NCI-H774 (cell line): ENCODE measurements around the gene TMC8.
"Not testable (repeated sequence)": the region's sequence is repeated elsewhere in the genome, so short reads cannot be mapped to it uniquely, and the experiment has no call there.

Source experiments
- DNase-seq: peaks from one replicate; lab custom pipeline; 2025; lab: John Stamatoyannopoulos, UW

The TMC8 gene

GRCh38 chr17:78135858-78136500 lies 5.4 kb downstream of the TMC8 start:
- DNase-seq = no peak

GRCh38 chr17:78137392-78138203 lies 7.0 kb downstream of the TMC8 start:
- no peak for DNase-seq

- no peak for DNase-seq
Measured at GRCh38 chr17:78138204-78139060, 7.9 kb downstream of the TMC8 start.

DNA sequence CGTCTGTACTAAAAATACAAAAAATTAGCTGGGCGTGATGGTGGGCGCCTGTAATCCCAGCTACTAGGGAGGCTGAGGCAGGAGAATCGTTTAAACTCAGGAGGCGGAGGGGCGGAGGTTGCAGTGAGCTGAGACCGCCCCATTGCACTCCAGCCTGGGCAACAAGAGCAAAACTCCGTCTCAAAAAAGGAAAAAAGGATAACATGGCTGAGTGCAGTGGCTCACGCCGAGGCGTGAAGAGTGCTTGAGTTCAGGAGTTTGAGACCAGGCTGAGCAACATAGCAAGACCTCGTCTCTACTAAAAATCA lies 9.2 kb downstream of the TMC8 start:
- DNase-seq = not testable (repeated sequence)

- DNase-seq = peak; percentile 99
Measured at GRCh38 chr17:78140169-78141051, 9.8 kb downstream of the TMC8 start.

DNA sequence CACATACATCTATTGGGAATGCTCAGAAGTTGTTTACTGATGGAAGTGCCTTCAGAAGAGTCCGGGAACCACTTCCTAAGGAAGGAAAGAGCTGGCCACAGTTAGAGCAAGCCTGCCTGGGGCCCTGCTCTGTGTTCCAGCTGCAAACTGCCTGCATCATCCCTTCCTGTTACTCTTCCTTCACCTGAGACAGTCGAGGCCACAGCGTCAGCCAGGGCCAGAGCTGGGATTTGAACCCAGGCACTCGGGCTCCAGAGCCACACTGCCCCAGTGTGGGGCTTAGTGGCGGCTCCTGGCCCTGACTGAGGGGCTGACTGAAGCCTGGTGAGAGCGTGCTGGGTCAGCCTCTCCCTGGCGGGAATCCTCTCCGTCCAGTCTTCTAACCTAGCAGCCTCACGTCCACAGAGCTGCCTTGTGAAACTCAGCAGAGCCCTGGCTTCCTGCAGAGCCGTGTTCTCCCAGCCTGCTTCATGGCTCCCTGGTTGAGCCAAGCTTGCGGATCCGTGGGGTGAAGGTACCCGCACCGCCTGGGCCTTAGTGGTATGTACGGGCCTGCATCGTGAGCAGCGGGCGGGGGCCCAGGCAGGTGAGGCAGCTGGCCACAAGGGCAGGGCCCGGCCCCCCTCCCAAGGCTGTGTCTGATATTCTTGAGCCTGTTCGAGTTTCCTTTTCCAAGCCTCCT lies 11.0 kb downstream of the TMC8 start:
- DNase-seq = no peak

GRCh38 chr17:78142119-78142861 lies 11.7 kb downstream of the TMC8 start:
- no peak for DNase-seq

DNA sequence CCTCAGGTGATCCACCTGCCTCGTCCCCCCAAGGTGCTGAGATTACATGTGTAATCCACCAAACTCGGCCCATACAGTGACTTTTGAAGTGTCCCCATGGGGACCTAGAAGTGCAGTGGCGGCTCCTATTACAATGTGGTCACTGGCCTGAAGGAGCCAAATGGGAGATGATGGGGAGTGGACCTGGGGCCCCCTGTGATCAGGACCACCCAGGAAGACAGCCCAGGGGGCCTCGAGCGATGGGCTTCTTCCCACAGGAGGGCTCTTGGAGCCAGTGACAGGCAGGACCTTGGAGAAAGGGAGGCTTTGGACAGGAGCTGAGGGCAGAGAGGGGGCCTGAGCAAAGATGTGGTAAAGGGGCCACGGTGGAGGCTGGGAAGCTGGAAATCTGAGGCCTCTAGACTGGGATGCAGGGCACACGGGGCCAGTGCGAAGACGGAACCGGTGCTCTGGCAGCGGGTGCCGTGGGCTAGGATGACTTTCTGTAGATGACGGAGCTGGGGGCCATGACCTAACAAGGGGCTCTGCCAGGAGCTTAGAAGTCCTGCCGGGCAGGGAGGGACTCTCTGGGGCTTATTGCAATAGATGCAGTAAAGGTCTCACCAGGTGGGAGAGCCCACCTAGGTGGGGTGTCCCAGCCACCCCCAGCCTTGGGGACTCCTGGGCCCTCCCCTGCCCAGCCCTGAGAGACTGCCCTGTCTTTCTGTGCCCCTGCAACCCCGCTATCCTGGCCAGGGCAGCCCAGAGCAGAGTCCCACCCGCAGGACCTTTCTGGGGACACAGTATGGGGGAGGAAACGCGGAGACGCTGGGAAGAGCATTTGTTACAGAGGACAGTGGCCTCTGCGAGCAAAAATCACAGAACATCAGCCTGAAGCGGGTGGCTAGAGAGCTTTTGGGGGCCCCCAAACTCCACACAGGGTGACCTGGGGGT lies 12.9 kb downstream of the TMC8 start:
- DNase-seq = no peak

DNA sequence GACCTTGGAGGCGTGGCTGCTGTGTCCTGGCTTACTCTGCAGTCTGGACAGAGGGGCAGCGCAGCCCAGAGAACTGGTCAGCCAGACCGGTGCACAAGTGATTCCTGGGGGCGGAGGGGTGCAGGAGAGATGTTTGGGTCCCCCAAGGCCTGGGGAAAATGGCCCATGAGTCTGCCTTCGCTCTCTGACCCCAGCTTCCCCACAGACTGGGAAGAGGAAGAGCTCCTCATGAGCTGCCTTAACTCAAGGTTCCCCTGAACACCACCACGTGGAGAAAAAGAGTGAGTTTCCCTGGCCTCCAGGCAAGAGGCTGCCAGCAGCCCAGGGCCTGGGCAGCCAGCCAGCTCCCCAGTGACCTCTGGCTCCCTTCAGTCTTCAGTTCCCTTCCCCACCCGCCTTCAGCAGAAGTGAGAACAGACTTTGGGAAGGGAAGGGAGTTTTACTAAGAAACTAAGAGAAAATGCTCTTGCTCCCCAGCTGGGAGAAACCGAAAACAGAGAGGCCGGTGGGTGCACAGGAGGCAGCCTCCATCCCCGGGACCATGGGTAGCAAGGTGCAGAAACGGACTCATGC lies 13.7 kb downstream of the TMC8 start:
- no peak for DNase-seq

DNA sequence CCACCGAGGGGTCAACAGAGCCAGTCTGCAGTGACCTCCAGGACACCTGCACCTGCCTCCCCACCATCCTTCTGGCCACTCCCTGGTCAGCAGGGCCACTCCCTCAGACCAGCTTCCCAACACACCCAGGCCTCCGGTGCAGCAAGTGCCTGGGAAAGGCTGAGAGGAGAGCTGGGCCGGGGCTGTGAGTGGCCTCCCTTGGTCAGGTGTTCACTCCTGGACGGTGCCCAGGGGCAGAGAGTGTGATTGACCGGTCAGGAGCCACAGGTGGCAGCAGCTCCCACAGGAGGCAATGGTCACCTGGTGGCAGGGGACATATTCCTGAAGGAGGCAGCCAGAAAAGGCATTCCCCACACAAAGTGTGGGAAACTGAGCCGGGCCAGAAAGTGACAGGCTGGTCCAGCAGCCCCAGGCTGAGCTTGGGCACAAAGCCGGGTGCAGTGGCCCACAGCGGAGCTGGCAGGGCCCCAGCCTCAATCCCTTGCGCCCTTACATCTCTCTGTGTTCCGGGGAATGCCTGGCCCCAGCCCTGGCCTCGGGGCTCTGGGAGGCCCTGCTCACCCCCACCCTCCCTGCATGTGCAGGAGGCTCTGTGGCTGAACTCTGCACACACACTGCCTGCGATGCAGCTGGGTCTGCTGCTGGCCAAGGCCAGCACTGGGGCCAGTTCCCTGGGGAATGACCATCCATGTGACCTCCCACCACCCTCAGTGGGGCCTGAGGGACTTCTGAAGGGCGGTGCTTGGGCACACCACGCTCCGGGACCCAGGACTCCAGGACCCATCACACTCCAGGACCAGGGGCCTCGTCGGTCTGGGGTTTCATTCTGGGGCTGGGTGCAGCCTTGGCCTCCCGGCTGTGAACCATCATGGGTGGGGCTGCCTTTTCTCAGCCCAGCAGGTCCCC lies 14.4 kb downstream of the TMC8 start:
- DNase-seq = no peak

DNA sequence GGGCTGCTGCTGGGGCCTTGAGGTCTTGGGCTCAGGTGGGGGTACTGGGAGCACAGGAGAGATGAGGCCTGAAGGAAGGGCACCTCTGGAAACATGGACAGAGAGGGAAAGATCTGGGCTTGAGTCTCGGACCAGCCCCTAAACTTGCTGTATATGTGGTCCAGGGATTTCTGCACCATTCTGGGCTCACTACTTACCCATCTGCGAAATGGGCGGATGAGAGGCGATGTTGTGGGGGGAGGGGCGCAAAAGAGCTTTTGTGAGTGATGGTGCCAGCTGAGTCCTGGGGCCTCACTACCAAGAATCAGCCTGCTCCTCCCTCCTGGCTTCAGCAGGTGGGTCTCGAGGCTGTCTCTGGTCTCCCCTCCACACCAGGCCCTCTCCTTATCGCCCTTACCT lies 15.9 kb downstream of the TMC8 start:
- DNase-seq = no peak

GRCh38 chr17:78146881-78147280 lies 16.3 kb downstream of the TMC8 start:
- no peak for DNase-seq

GRCh38 chr17:78147315-78147998 lies 16.9 kb downstream of the TMC8 start:
- no peak for DNase-seq

DNA sequence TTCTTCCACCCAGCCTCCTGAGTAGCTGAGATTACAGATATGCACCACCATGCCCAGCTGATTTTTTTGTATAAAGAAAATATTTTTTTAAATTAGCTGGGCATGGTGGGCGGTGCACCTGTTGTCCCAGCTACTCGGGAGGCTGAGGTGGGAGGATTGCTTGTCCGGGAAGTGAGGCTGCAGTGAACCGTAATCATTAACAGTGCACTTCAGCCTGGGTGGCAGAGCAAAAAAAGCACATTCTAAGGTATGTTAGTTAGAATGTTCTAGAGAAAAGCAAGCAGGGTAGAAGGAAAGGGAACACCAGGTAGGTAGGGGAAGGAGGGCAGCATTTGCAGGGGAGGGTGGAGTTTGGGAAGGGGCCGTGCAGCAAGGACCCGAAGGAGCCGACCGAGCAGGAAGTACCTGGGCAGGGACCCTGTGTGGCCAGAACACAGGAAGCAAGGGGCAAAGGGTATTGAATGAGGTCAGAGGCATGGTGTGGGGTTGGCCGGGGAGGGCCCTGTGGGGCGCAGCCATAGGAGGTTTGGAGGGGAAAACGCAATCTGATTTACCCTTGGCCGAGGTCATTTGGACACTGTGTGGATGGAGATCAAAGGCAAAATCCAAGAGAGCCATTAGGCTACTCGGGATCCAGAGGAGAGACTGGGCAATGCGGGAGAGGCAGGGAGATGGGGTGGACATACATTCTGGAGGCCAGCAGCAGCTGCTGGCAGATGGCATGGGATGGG lies 17.9 kb downstream of the TMC8 start:
- no peak for DNase-seq

GRCh38 chr17:78151514-78152008 lies 21.0 kb downstream of the TMC8 start:
- no peak for DNase-seq
